NCI-H1417 treated with DMSO at 0.1 percent for 48 hours (cell line): ENCODE measurements around the gene VKORC1L1.
"Not testable (repeated sequence)": the region's sequence is repeated elsewhere in the genome, so short reads cannot be mapped to it uniquely, and the experiment has no call there.

Experiments
- DNase-seq: peaks from one replicate; lab custom pipeline; 2025; lab: John Stamatoyannopoulos, UW

The VKORC1L1 gene

GRCh38 chr7:65978891-65979582 lies 106.2 kb downstream of the VKORC1L1 start:
- no peak for DNase-seq

- no peak for DNase-seq
These were observed 107.0 kb downstream of the VKORC1L1 start for GRCh38 chr7:65979583-65980477.

GRCh38 chr7:65980478-65981250 lies 107.8 kb downstream of the VKORC1L1 start:
- no peak for DNase-seq

GRCh38 chr7:65981965-65982792 lies 109.3 kb downstream of the VKORC1L1 start, which contains the start of gene GUSB:
GUSB (minus strand) TSS chr7:65982213; CDS start chr7:65982183, 30 bp downstream.
- DNase-seq = peak; percentile 70

GRCh38 chr7:65983965-65984658 lies 111.2 kb downstream of the VKORC1L1 start:
- DNase-seq = no peak

- DNase-seq = no peak
These were observed 115.2 kb downstream of the VKORC1L1 start for GRCh38 chr7:65988084-65988483.

- not testable (repeated sequence) for DNase-seq
These were observed 115.6 kb downstream of the VKORC1L1 start for GRCh38 chr7:65988503-65988902.

GRCh38 chr7:65989694-65990080 lies 116.8 kb downstream of the VKORC1L1 start:
- DNase-seq = no peak

- DNase-seq = not testable (repeated sequence)
These were observed 119.0 kb downstream of the VKORC1L1 start for GRCh38 chr7:65991829-65992228.

- no peak for DNase-seq
These were observed 119.7 kb downstream of the VKORC1L1 start for GRCh38 chr7:65992526-65992925.

- DNase-seq = not testable (repeated sequence)
These were observed 122.1 kb downstream of the VKORC1L1 start for GRCh38 chr7:65994984-65995383.

GRCh38 chr7:66000823-66001417 lies 128.0 kb downstream of the VKORC1L1 start:
- DNase-seq = not testable (repeated sequence)

GRCh38 chr7:66005115-66005671 lies 132.3 kb downstream of the VKORC1L1 start:
- not testable (repeated sequence) for DNase-seq

GRCh38 chr7:66007232-66007631 lies 134.4 kb downstream of the VKORC1L1 start:
- no peak for DNase-seq
